Testis (tissue), 3 donors: ENCODE results near the gene MEA1. TPM values are rescaled to one million over a fixed set of nuclear protein-coding genes. Genes with fewer than 3 reads are reported as not detected.

Source experiments
- DNase-seq: peaks from one replicate; pipeline ENCODE4 v3.0.0-alpha.2; 2019
- H3K27ac ChIP-seq, 2 donors: fragments of 200-600 bp; sonication (generic); one replicate each; pipeline ENCODE4 v1.5.1; 2019
- H3K27me3 ChIP-seq: fragments of 200-600 bp; sonication (generic); one replicate; pipeline ENCODE4 v1.5.1; 2019
- H3K36me3 ChIP-seq: fragments of 200-600 bp; sonication (generic); one replicate; pipeline ENCODE4 v1.5.1; 2017; ENCODE audit warnings: low read depth; ENCODE audit errors: missing control alignments
- H3K4me1 ChIP-seq: fragments of 200-600 bp; sonication (generic); one replicate; pipeline ENCODE4 v1.5.1; 2019
- H3K4me3 ChIP-seq, 2 donors: fragments of 200-600 bp; sonication (generic); one replicate each; pipeline ENCODE4 v1.5.1; 2017 to 2019
- H3K9me3 ChIP-seq: fragments of 200-600 bp; sonication (generic); one replicate; pipeline ENCODE4 v1.5.1; 2017
- CTCF ChIP-seq, 3 experiments: fragments of 450-650 bp in 2 of 3; fragments of 200-600 bp in 1 of 3; sonication (generic) in 1 of 3; IDR thresholded peaks; one replicate each; pipeline ENCODE4 v1.5.1; 2016 to 2019; ENCODE audit warnings: antibody characterized with exemption in 3 of 3, mild to moderate bottlenecking in 2 of 3, moderate library complexity in 1 of 3
- POLR2A ChIP-seq: fragments of 450-650 bp; IDR thresholded peaks from one replicate; pipeline ENCODE4 v1.6.1; 2017; ENCODE audit warnings: antibody characterized with exemption, mild to moderate bottlenecking, moderate library complexity
- WGBS, 2 donors: methylation state at CpG; one replicate each; pipeline ENCODE4 v1.1.5; 2018; 5-methylcytosine and 5-hydroxymethylcytosine counted together
- intact Hi-C: fragments of 100-400 bp; cut with DNase I; formaldehyde crosslinking; loops from one replicate; pipeline ENCODE4 v1.15.1; 2023; ENCODE audit warnings: low total_unique reads
- polyA plus RNA-seq: library from polyadenylated mRNA; stranded (reverse); fragments of 350-450 nt; fragmentation: Illumina TruSeq; extraction: RNeasy Lipid Tissue Mini Kit (QIAGEN cat#74804); gene quantifications from one replicate; pipeline ENCODE4 v1.2.3, GENCODE V29; 2014; ENCODE audit warnings: low read depth, low replicate concordance; ENCODE audit not compliant: insufficient read depth
- total RNA-seq, 2 donors: library from RNA; depleted of rRNA; stranded (reverse); fragments of >200 nt; gene quantifications; one replicate each; pipeline ENCODE4 v1.2.3, GENCODE V29; 2016

MEA1 gene
- total and polyA plus RNA-seq, 3 donors from 2014 or later, result 132 to 522 (median 175) TPM

GRCh38 chr6:42996513-42996912 lies 17.2 kb downstream of the MEA1 start:
- no peak for DNase-seq
- intact Hi-C loops, result no loop called here
- Histone ChIP-seq H3K4me3 (no peak overlapping the region), H3K27me3 (no peaks in the 10 kb centered on the region), H3K9me3 (no peaks in the 10 kb centered on the region), H3K27ac (no peak overlapping the region), H3K36me3 (no peaks in the 10 kb centered on the region), H3K4me1 (no peaks in the 10 kb centered on the region)
- TF ChIP-seq POLR2A, result no peak
- TF ChIP-seq CTCF (IDR thresholded peaks at IDR 0.05), result no peak

- intact Hi-C loops, result no loop called here
- peaks cover 2% of the 10 kb centered on the region for H3K4me1 ChIP-seq
- no peak for DNase-seq
- no peaks in the 10 kb centered on the region for H3K36me3 ChIP-seq
- no peaks in the 10 kb centered on the region for H3K9me3 ChIP-seq
- H3K27ac ChIP-seq, result no peak overlapping the region
- TF ChIP-seq CTCF (IDR thresholded peaks at IDR 0.05), result no peak
- no peak for TF ChIP-seq POLR2A
- no peaks in the 10 kb centered on the region for H3K27me3 ChIP-seq
- no peak overlapping the region for H3K4me3 ChIP-seq
- WGBS, 2 donors, result 70 to 79% methylated on average over 2 of the region's 2 CpGs
These were observed 20.3 kb downstream of the MEA1 start for GRCh38 chr6:42993445-42993844.

GRCh38 chr6:42989923-42990322 lies 23.8 kb downstream of the MEA1 start:
- TF ChIP-seq CTCF (IDR thresholded peaks at IDR 0.05) (no peak), POLR2A (no peak)
- 82% methylated on average over 5 of the region's 5 CpGs for WGBS, 2 donors
- Histone ChIP-seq H3K4me1 (peaks cover 31% of the 10 kb centered on the region), H3K36me3 (no peaks in the 10 kb centered on the region), H3K27me3 (no peaks in the 10 kb centered on the region), H3K27ac (no peak overlapping the region), H3K9me3 (no peaks in the 10 kb centered on the region), H3K4me3 (no peak overlapping the region)
- intact Hi-C loops, result no loop called here
- no peak for DNase-seq

- Histone ChIP-seq H3K4me1 (peaks cover 34% of the 10 kb centered on the region), H3K36me3 (no peaks in the 10 kb centered on the region), H3K27me3 (no peaks in the 10 kb centered on the region), H3K9me3 (no peaks in the 10 kb centered on the region), H3K4me3 (no peak overlapping the region), H3K27ac (no peak overlapping the region)
- TF ChIP-seq CTCF (IDR thresholded peaks at IDR 0.05) (no peak), POLR2A (no peak)
- intact Hi-C loops, result no loop called here
- DNase-seq, result no peak
- 53 to 70% methylated on average over 1 of the region's 1 CpG for WGBS, 2 donors
These were observed 25.2 kb downstream of the MEA1 start for GRCh38 chr6:42988486-42989020.
